HUES64 (cell line): ENCODE results near the gene KLF18. TPM values are rescaled to one million over a fixed set of nuclear protein-coding genes. Genes with fewer than 3 reads are reported as not detected.

Source experiments
- H3K27ac ChIP-seq: 2 replicates; pipeline ENCODE4 v1.7.0; 2013; ENCODE audit warnings: low read depth, low read length, inconsistent platforms
- H3K27me3 ChIP-seq: 2 replicates; pipeline ENCODE4 v1.6.1; 2013; ENCODE audit warnings: mild to moderate bottlenecking, low read length; ENCODE audit not compliant: insufficient read depth
- H3K36me3 ChIP-seq: 2 replicates; pipeline ENCODE4 v1.6.1; 2013; ENCODE audit warnings: mild to moderate bottlenecking, low read length; ENCODE audit not compliant: insufficient read depth
- H3K4me1 ChIP-seq: 2 replicates; pipeline ENCODE4 v1.6.1; 2013; ENCODE audit warnings: mild to moderate bottlenecking, low read length, moderate library complexity; ENCODE audit not compliant: insufficient read depth
- H3K4me3 ChIP-seq: 2 replicates; pipeline ENCODE4 v1.5.1; 2013; ENCODE audit warnings: mild to moderate bottlenecking, low read length, moderate library complexity
- H3K9ac ChIP-seq: 2 replicates; pipeline ENCODE4 v1.6.1; 2013; ENCODE audit warnings: mild to moderate bottlenecking, low read depth, low read length
- H3K9me3 ChIP-seq: 2 replicates; pipeline ENCODE4 v1.6.1; 2013; ENCODE audit warnings: low read depth, low read length; ENCODE audit not compliant: insufficient read depth
- WGBS: fragments of 150-250, 120-280 bp; methylation state at CpG from one replicate; pipeline ENCODE4 v1.1.7; 2013; ENCODE audit warnings: missing lambda C conversion rate; 5-methylcytosine and 5-hydroxymethylcytosine counted together
- polyA plus RNA-seq, 2 experiments: library from polyadenylated mRNA; stranded (reverse); fragments of 50-300 nt; gene quantifications; one replicate each; pipeline ENCODE4 v1.2.3, GENCODE V29; 2013

The KLF18 gene
- polyA plus RNA-seq (2013, experiment 1 of 2), result not detected
- not detected for polyA plus RNA-seq (2013, experiment 2 of 2)

GRCh38 chr1:44141531-44141930 lies at the start of gene KLF18:
Gene KLF18, minus strand, starts transcription at chr1:44141631. Its CDS starts 0 bp downstream, at chr1:44141631.
- H3K9me3 ChIP-seq, result 0 out of 2 replicates have a peak, but pooled peaks cover 11% of the 10 kb centered on the region
- no peaks in the 10 kb centered on the region for H3K4me1 ChIP-seq
- no peaks in the 10 kb centered on the region for H3K36me3 ChIP-seq
- 94% methylated on average over 1 of the region's 1 CpG for WGBS
- no peaks in the 10 kb centered on the region for H3K27me3 ChIP-seq
- no peak within 1 kb of the TSS for H3K4me3 ChIP-seq
- H3K9ac ChIP-seq, result no peak within 1 kb of the TSS
- no peak within 1 kb of the TSS for H3K27ac ChIP-seq

DNA sequence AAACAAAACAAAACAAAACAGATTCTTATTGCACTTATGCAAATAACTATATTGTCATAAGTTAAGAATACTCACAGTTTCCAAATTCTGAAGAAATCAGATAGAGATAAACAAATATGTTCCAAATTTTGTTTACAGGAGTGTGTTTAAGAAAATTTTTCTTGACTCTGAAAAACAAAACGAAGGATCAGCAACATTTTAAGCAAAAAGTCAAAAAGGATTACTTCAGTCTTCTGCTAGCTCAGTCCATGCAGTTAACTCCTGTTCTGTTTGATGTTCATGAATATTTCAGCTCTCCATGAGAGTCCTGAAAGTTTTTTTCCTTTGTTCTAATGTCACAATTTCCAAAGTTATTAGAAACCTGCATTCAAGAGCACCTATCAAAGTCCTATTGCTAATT lies 33.2 kb upstream of the KLF18 start:
- H3K4me1 ChIP-seq, result no peaks in the 10 kb centered on the region
- H3K36me3 ChIP-seq, result no peaks in the 10 kb centered on the region
- no peak overlapping the region for H3K27ac ChIP-seq
- peaks cover 52% of the 10 kb centered on the region for H3K9me3 ChIP-seq
- H3K27me3 ChIP-seq, result no peaks in the 10 kb centered on the region
- no peak overlapping the region for H3K4me3 ChIP-seq
- no peak overlapping the region for H3K9ac ChIP-seq
- WGBS, result 95% methylated on average over 1 of the region's 1 CpG

DNA sequence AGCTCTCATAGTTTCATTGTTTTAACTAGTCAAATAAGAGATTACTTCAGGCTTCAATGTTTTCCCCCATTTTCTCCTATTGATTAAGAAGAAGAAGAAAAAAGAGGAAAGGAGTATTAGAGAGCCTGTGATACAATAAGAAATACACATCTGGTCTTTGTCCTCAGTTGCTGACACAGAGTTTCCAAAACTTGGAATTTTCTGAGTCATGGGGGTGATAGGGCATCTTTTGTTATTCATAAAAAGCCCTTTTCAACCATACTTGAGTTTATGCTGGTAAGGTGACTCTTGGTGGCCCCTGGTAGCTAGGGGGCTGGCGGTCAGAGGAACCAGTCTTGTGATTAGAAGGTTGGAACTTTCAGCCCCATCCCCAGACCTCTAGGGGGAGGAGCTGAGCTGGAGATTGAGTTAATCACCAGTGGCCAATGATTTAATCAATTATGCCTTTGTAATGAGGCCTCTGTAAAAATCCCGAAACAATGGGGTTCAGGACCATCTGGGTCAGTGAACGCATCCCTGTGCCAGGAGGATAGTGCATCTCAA lies 28.9 kb upstream of the KLF18 start:
- Histone ChIP-seq H3K27ac (no peak overlapping the region), H3K27me3 (no peaks in the 10 kb centered on the region), H3K4me1 (no peaks in the 10 kb centered on the region), H3K4me3 (no peak overlapping the region), H3K9ac (no peak overlapping the region), H3K36me3 (no peaks in the 10 kb centered on the region), H3K9me3 (peaks cover 19% of the 10 kb centered on the region)
- WGBS, result 95% methylated on average over 3 of the region's 3 CpGs

DNA sequence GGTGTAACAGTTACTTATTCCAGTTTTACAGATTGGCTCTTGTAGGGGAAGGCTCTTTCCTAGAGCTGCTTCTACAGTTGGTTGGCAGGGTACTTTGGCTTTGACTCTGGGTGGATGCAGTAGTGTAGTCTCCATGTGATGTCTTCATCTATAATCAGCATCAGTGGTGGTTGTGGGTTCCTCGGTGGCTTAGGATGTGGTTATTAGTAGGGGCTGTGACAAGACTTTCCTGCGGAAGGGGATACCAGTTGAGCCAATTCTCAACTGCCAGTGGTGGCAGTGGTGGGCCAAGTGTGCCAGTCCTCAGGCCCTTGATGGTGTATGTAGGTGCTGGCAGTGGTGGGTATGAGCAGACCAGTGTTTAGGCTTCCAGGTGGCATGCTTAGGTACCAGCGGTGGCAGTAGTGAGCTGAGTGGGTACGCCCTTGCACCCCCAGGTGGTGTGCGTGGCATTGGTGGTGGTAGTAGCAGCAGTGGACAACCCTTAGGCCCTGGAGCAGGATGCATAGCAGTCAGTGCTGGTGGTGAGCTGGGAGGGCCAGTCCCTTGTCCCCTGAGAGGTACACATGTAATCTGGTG lies 27.2 kb upstream of the KLF18 start:
- Histone ChIP-seq H3K27me3 (no peaks in the 10 kb centered on the region), H3K9ac (no peak overlapping the region), H3K4me1 (no peaks in the 10 kb centered on the region), H3K9me3 (peaks cover 4% of the 10 kb centered on the region; the same call in 1 of the 2 replicates), H3K36me3 (no peaks in the 10 kb centered on the region), H3K4me3 (no peak overlapping the region), H3K27ac (no peak overlapping the region)
- WGBS, result 90% methylated on average over 5 of the region's 5 CpGs

- no peak overlapping the region for H3K9ac ChIP-seq
- no peak overlapping the region for H3K4me3 ChIP-seq
- no peaks in the 10 kb centered on the region for H3K27me3 ChIP-seq
- no peaks in the 10 kb centered on the region for H3K36me3 ChIP-seq
- no peak overlapping the region for H3K27ac ChIP-seq
- peaks cover 4% of the 10 kb centered on the region for H3K9me3 ChIP-seq
- H3K4me1 ChIP-seq, result no peaks in the 10 kb centered on the region
Observed at GRCh38 chr1:44161546-44161945, 20.1 kb upstream of the KLF18 start.

DNA sequence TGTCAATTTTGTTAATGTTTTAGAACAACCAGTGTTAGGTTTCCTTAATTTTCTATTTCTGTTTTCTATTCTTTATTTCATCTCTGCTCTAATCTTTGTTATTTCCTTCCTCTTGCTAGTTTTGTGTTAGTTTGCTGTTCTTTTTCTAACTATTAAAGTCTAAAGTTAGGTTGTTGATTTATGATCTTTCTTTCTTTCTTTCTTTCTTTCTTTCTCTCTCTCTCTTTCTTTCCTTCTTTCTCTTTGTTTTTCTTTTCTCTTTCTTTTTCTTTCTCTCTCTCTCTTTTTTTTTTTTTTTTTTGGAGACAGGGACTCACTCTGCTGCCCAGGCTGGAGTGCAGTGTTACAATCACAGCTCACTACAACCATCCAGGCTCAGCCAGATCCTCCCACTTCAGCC lies 17.4 kb upstream of the KLF18 start:
- no peaks in the 10 kb centered on the region for H3K36me3 ChIP-seq
- no peak overlapping the region for H3K27ac ChIP-seq

GRCh38 chr1:44157903-44158302 lies 16.5 kb upstream of the KLF18 start:
- H3K9ac ChIP-seq, result no peak overlapping the region
- H3K4me1 ChIP-seq, result peaks cover 15% of the 10 kb centered on the region
- H3K27ac ChIP-seq, result no peak overlapping the region
- no peaks in the 10 kb centered on the region for H3K27me3 ChIP-seq
- no peaks in the 10 kb centered on the region for H3K36me3 ChIP-seq
- WGBS, result 91% methylated on average over 1 of the region's 1 CpG
- H3K4me3 ChIP-seq, result no peak overlapping the region
- peaks cover 4% of the 10 kb centered on the region for H3K9me3 ChIP-seq

More for the DNA sequence above, 17.4 kb upstream of the KLF18 start:
- Histone ChIP-seq H3K9ac (no peak overlapping the region), H3K9me3 (peaks cover 4% of the 10 kb centered on the region), H3K27me3 (no peaks in the 10 kb centered on the region), H3K4me3 (no peak overlapping the region), H3K4me1 (peaks cover 12% of the 10 kb centered on the region)

DNA sequence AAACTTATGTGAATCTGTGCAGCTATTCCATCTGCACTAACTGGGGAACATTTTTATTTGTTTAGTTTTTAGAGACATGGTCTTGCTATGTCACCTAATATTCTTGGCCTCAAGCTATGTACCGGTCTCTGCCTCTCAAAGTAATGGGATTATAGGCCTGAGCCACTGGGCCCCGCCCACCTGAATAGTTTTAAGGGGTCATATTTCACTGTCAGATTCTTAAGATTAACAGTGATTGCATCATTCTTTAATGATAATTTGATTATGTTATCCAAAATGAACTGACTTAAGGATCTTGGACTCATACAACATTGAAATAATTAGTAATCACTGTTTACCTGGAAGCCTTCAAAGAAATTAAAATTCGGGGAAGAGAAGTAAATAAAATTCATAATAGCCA lies 12.6 kb upstream of the KLF18 start:
- no peak overlapping the region for H3K4me3 ChIP-seq
- peak overlapping the region; percentile 43; the same call in 1 of the 2 replicates for H3K27ac ChIP-seq
- no peaks in the 10 kb centered on the region for H3K27me3 ChIP-seq
- no peaks in the 10 kb centered on the region for H3K36me3 ChIP-seq
- H3K9me3 ChIP-seq, result no peaks in the 10 kb centered on the region
- H3K9ac ChIP-seq, result peak overlapping the region; percentile 34; the same call in 1 of the 2 replicates
- H3K4me1 ChIP-seq, result peaks cover 21% of the 10 kb centered on the region
- 81% methylated on average over 2 of the region's 3 CpGs for WGBS

GRCh38 chr1:44152692-44153091 lies 11.3 kb upstream of the KLF18 start:
- Histone ChIP-seq H3K9me3 (no peaks in the 10 kb centered on the region), H3K4me1 (peaks cover 21% of the 10 kb centered on the region), H3K9ac (no peak overlapping the region), H3K36me3 (no peaks in the 10 kb centered on the region), H3K27ac (no peak overlapping the region), H3K27me3 (no peaks in the 10 kb centered on the region), H3K4me3 (no peak overlapping the region)
- 80% methylated on average over 1 of the region's 1 CpG for WGBS

GRCh38 chr1:44151808-44152207 lies 10.4 kb upstream of the KLF18 start:
- no peaks in the 10 kb centered on the region for H3K36me3 ChIP-seq
- H3K4me3 ChIP-seq, result no peak overlapping the region
- H3K9me3 ChIP-seq, result no peaks in the 10 kb centered on the region
- no peaks in the 10 kb centered on the region for H3K27me3 ChIP-seq
- no peak overlapping the region for H3K9ac ChIP-seq
- peaks cover 21% of the 10 kb centered on the region for H3K4me1 ChIP-seq
- 60% methylated on average over 1 of the region's 1 CpG for WGBS
- no peak overlapping the region for H3K27ac ChIP-seq

GRCh38 chr1:44151332-44151731 lies 9.9 kb upstream of the KLF18 start:
- H3K36me3 ChIP-seq, result no peaks in the 10 kb centered on the region
- H3K4me1 ChIP-seq, result peaks cover 21% of the 10 kb centered on the region
- 98% methylated on average over 4 of the region's 6 CpGs for WGBS
- H3K9ac ChIP-seq, result no peak overlapping the region
- no peak overlapping the region for H3K27ac ChIP-seq
- H3K27me3 ChIP-seq, result no peaks in the 10 kb centered on the region
- H3K9me3 ChIP-seq, result no peaks in the 10 kb centered on the region
- H3K4me3 ChIP-seq, result no peak overlapping the region

DNA sequence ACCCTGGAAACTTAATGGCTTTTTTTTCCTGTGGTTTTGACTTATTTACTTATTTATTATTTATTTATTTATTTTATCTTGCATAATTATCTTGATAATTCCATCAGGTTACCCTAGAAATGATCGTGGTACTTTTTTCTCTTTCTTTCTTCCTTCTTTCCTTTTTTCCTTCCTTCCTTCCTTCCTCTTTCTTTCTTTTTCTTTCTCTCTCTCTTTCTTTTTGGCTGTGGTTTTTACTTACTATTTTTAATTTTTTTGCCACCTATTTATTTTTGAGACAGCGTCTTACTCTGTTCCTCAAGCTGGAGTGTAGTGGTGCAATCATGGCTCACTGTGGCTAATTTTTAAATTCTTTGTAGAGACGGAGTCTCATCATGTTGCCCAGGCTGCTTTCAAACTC lies 6.2 kb upstream of the KLF18 start:
- H3K9ac ChIP-seq, result no peak overlapping the region
- 95% methylated on average over 3 of the region's 3 CpGs for WGBS
- H3K36me3 ChIP-seq, result no peaks in the 10 kb centered on the region
- no peaks in the 10 kb centered on the region for H3K27me3 ChIP-seq
- H3K9me3 ChIP-seq, result 0 out of 2 replicates have a peak, but pooled peaks cover 11% of the 10 kb centered on the region
- no peak overlapping the region for H3K4me3 ChIP-seq
- H3K27ac ChIP-seq, result no peak overlapping the region
- H3K4me1 ChIP-seq, result peaks cover 6% of the 10 kb centered on the region
